Naive B cell (primary cell): ENCODE data around the gene GNA12. TPM values are rescaled to one million over a fixed set of nuclear protein-coding genes. Genes with fewer than 3 reads are reported as not detected.
"Not testable (repeated sequence)": the region's sequence is repeated elsewhere in the genome, so short reads cannot be mapped to it uniquely, and the experiment has no call there.

Source experiments
- ATAC-seq, 2 donors: fragments of 150-1000 bp; cut with Tn5 transposase; 2 replicates each; pipeline ENCODE4 v1.10.0; 2021; ENCODE audit warnings: low read depth in 2 of 2, mild to moderate bottlenecking in 2 of 2, moderate library complexity in 2 of 2
- DNase-seq: peaks from one replicate; pipeline ENCODE4 v3.0.0; 2022
- H3K27ac Mint-ChIP-seq, 6 donors: one replicate each; pipeline ENCODE4 v1.8.0; 2020 to 2022; ENCODE audit warnings: mild to moderate bottlenecking in 6 of 6, mixed read lengths in 6 of 6, moderate library complexity in 5 of 6, inconsistent platforms in 2 of 6
- H3K27me3 Mint-ChIP-seq, 3 donors: one replicate each; pipeline ENCODE4 v1.8.0; 2021 to 2022; ENCODE audit warnings: mixed read lengths in 3 of 3, mild to moderate bottlenecking in 1 of 3
- H3K36me3 Mint-ChIP-seq, 2 donors: one replicate each; pipeline ENCODE4 v1.8.0; 2020 to 2022; ENCODE audit warnings: mixed read lengths in 2 of 2, inconsistent platforms in 1 of 2, mild to moderate bottlenecking in 1 of 2
- H3K4me1 Mint-ChIP-seq, 3 donors: one replicate each; pipeline ENCODE4 v1.8.0; 2020 to 2022; ENCODE audit warnings: mixed read lengths in 3 of 3, inconsistent platforms in 1 of 3, mild to moderate bottlenecking in 1 of 3, moderate library complexity in 1 of 3
- H3K4me3 Mint-ChIP-seq, 8 donors: one replicate each; pipeline ENCODE4 v1.8.0; 2020 to 2022; ENCODE audit warnings: mild to moderate bottlenecking in 8 of 8, mixed read lengths in 8 of 8, moderate library complexity in 8 of 8, inconsistent platforms in 2 of 8
- H3K9me3 Mint-ChIP-seq, 7 donors: one replicate each; pipeline ENCODE4 v1.8.0; 2020 to 2022; ENCODE audit warnings: mixed read lengths in 7 of 7, mild to moderate bottlenecking in 5 of 7, inconsistent platforms in 2 of 7, moderate library complexity in 1 of 7
- polyA plus RNA-seq, 6 donors: library from polyadenylated mRNA; unstranded; fragments of 300-500 nt; fragmentation: Illumina TruSeq; gene quantifications; one replicate each; pipeline ENCODE4 v1.2.3, GENCODE V29; 2021; ENCODE audit warnings: low read depth in 6 of 6

The GNA12 gene
- polyA plus RNA-seq, 6 donors from 2014 or later = 26.6 to 43.8 (median 34.8) TPM

DNA sequence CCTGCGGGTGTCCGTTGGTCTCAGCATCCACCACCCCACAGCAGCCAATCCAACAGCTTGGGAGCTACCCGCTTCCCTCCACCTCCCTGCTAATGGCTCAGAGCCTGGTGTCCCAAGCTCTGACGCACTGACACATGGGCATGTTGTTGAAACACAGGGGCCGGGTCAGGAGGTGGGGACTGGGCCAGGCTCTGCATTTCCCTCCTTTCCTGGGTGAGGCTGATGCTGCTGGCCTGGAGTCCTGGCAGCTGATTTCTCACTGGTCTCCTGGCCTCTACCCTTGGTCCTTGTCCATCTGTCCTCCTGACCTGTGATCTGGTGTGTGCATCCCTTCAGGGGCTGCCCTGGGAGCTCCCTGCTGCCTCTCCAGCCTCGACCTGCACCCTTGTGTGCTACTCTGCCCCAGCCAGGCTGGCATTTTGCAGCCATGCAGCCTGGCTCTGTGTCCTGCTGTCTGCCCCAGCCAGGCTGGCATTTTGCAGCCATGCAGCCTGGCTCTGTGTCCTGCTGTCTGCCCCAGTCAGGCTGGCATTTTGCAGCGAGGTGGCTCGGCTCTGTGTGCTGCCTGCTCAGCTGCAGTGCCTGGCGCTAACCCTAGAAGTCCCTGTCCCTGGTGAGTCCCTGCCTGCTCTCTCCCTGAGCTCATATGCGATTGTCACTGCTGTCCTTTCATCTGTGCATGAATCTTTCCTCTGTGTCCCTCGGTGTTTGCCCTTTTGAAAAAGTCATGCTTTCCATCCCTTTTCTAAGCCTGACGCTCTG, 142.1 kb downstream of the GNA12 start:
- Mint-ChIP-seq H3K27me3 (peaks cover 4 to 33% (median 16%) of the 10 kb centered on the region in 3 donors), H3K27ac (no peak overlapping the region), H3K4me1 (peaks cover 15 to 18% (median 18%) of the 10 kb centered on the region in 3 donors), H3K36me3 (no peaks in the 10 kb centered on the region), H3K9me3 (no peaks in the 10 kb centered on the region), H3K4me3 (peak overlapping the region in 1 of 8 donors; percentile 72)
- ATAC-seq (no peak), DNase-seq (no peak)

DNA sequence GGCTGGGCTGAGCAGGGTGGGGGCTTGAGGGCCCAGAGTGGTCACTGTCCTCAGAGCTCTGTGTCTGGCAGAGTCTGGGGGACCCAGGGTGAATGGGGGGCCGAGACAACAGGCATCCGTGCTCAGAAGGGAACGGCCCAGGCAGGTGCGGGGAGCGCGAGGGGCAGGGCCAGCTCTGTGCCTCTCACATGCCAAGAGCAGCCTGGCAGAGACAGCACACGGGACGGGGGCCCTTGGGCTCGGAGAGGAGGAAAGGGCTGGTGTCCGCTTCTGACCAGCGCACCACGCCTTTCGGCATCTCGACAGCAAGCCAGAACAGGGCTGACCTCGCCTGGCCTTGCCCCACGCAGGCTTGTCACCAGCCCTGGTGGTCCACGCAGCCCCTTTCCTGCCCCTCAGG, 142.7 kb downstream of the GNA12 start:
- Mint-ChIP-seq H3K4me3 (peak overlapping the region in 1 of 8 donors; percentile 51), H3K4me1 (peaks cover 15 to 18% (median 18%) of the 10 kb centered on the region in 3 donors)

GRCh38 chr7:2700141-2700850, 143.8 kb downstream of the GNA12 start:
- peak overlapping the region in 3 of 6 donors; percentile 7 to 73 (median 53) for H3K27ac Mint-ChIP-seq
- peaks cover 4 to 33% (median 16%) of the 10 kb centered on the region in 3 donors for H3K27me3 Mint-ChIP-seq
- H3K4me3 Mint-ChIP-seq = no peak overlapping the region
- no peaks in the 10 kb centered on the region for H3K36me3 Mint-ChIP-seq
- no peaks in the 10 kb centered on the region for H3K9me3 Mint-ChIP-seq
- DNase-seq (no peak), ATAC-seq (no peak)
- peaks cover 15 to 18% (median 18%) of the 10 kb centered on the region in 3 donors for H3K4me1 Mint-ChIP-seq

More for the DNA sequence above, 142.7 kb downstream of the GNA12 start:
- ATAC-seq = no peak
- H3K9me3 Mint-ChIP-seq = no peaks in the 10 kb centered on the region
- peaks cover 4 to 33% (median 16%) of the 10 kb centered on the region in 3 donors for H3K27me3 Mint-ChIP-seq
- H3K27ac Mint-ChIP-seq = peak overlapping the region in 1 of 6 donors; percentile 52
- H3K36me3 Mint-ChIP-seq = no peaks in the 10 kb centered on the region
- no peak for DNase-seq

DNA sequence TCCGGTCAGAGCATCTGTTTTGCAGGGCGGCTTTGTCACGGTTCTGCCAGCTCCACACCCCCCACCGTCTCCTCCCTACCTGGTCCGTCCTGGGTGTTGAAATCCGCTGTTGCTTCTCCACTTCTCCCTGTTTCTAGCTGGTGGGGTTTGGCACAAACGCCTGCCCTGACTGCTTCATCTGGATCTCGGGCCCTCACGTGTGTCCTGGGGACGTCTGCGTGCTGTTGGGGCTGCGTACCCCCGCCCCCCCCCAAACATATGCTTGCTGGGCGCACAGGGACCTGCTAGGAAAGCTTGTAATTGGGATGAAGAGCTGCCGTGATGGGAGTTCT, 144.9 kb downstream of the GNA12 start:
- DNase-seq (no peak), ATAC-seq (no peak)
- Mint-ChIP-seq H3K36me3 (no peaks in the 10 kb centered on the region), H3K9me3 (no peaks in the 10 kb centered on the region), H3K27ac (peak overlapping the region in 5 of 6 donors; percentile 17 to 89 (median 84)), H3K4me3 (peak overlapping the region in 7 of 8 donors; percentile 10 to 91 (median 57)), H3K4me1 (peaks cover 15 to 18% (median 18%) of the 10 kb centered on the region in 3 donors), H3K27me3 (peaks cover 4 to 33% (median 16%) of the 10 kb centered on the region in 3 donors)

DNA sequence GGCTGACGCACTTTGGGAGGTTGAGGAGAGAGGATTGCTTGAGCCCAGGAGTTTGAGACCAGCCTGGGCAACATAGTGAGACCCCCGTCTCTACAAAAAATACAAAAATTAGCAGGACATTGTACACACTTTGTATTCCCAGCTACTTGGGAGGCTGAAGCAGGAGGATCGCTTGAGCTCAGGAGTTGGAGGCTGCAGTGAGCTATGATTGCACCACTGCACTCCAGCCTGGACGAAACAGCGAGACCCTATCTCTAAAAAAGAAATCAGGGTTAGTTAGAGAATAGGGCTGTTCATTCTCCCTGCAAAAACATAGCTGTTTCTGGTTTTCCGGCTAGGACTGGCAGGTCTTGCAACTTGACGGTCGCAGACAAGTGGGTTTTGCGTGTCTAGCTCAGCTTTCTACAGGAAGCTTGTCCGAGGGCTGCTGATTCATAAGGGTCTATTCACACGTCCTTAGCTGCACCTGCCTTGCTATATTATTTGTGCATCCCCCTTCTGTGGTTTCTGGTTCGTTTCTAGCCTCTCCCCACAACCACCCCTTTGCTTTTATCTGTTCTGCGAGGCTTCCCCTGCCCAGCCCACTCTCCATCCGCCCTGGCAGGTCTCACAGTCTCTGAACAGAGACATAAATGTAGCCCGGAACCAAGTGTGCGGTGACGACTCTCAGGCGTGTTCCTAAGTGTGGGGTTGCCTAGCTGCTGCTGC, 145.4 kb downstream of the GNA12 start:
- Mint-ChIP-seq H3K4me1 (peaks cover 15 to 18% (median 18%) of the 10 kb centered on the region in 3 donors), H3K9me3 (no peaks in the 10 kb centered on the region), H3K27ac (peak overlapping the region in 3 of 6 donors; percentile 17 to 88 (median 84)), H3K4me3 (peak overlapping the region in 7 of 8 donors; percentile 10 to 91 (median 57)), H3K27me3 (peaks cover 4 to 33% (median 16%) of the 10 kb centered on the region in 3 donors), H3K36me3 (no peaks in the 10 kb centered on the region)
- ATAC-seq (peak; percentile 85 to 86), DNase-seq (peak; percentile 57)

- not testable (repeated sequence) for H3K4me3 Mint-ChIP-seq, ATAC-seq, H3K36me3 Mint-ChIP-seq, H3K9me3 Mint-ChIP-seq, DNase-seq
- Mint-ChIP-seq H3K4me1 (peaks cover 9 to 13% (median 13%) of the 10 kb centered on the region in 3 donors), H3K27me3 (peaks cover 13 to 31% (median 23%) of the 10 kb centered on the region in 3 donors), H3K27ac (peak overlapping the region in 1 of 6 donors; percentile 41)
These were observed 150.0 kb downstream of the GNA12 start for GRCh38 chr7:2694122-2694436.

GRCh38 chr7:2693420-2694121, 150.5 kb downstream of the GNA12 start:
- H3K27ac Mint-ChIP-seq, H3K9me3 Mint-ChIP-seq, H3K36me3 Mint-ChIP-seq, H3K4me3 Mint-ChIP-seq, ATAC-seq, DNase-seq: not testable (repeated sequence)
- Mint-ChIP-seq H3K27me3 (peaks cover 19 to 36% (median 28%) of the 10 kb centered on the region in 3 donors), H3K4me1 (peaks cover 9 to 13% (median 13%) of the 10 kb centered on the region in 3 donors)

DNA sequence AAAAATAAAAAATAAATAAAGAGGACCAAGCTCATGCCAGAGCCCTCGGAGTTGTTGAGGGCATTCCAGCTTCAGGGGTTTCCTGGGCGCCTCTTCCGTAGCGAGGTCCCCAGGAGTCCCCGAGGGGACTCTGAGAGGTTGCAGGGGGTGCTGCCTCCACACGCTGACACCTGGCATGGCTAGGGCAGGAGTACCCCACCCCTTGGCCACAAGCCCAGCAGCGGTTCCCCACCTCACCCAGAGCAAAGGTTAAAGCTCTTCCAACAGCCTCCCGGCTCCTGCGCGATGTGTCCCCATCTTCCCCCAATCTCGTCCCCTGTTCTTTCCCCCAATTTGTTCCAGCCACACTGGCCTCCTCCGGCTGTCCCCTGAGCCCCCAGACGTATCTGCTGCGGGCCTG, 151.6 kb downstream of the GNA12 start:
- H3K27me3 Mint-ChIP-seq = peaks cover 20 to 37% (median 31%) of the 10 kb centered on the region in 3 donors

GRCh38 chr7:2691932-2692439, 152.1 kb downstream of the GNA12 start:
- Mint-ChIP-seq H3K4me1 (peaks cover 8 to 10% (median 8%) of the 10 kb centered on the region in 3 donors), H3K27me3 (peaks cover 20 to 42% (median 31%) of the 10 kb centered on the region in 3 donors)
- not testable (repeated sequence) for DNase-seq, ATAC-seq, H3K9me3 Mint-ChIP-seq, H3K36me3 Mint-ChIP-seq, H3K4me3 Mint-ChIP-seq, H3K27ac Mint-ChIP-seq

More for the DNA sequence above, 151.6 kb downstream of the GNA12 start:
- DNase-seq (no peak), ATAC-seq (no peak)
- H3K9me3 Mint-ChIP-seq = no peaks in the 10 kb centered on the region
- no peaks in the 10 kb centered on the region for H3K36me3 Mint-ChIP-seq
- H3K4me3 Mint-ChIP-seq = no peak overlapping the region
- H3K4me1 Mint-ChIP-seq = peaks cover 8 to 10% (median 8%) of the 10 kb centered on the region in 3 donors
- H3K27ac Mint-ChIP-seq = peak overlapping the region in 2 of 6 donors; percentile 37 to 64

- DNase-seq (no peak), ATAC-seq (no peak)
- peaks cover 8 to 10% (median 8%) of the 10 kb centered on the region in 3 donors for H3K4me1 Mint-ChIP-seq
- no peaks in the 10 kb centered on the region for H3K9me3 Mint-ChIP-seq
- H3K4me3 Mint-ChIP-seq = no peak overlapping the region
- H3K27ac Mint-ChIP-seq = no peak overlapping the region
- H3K27me3 Mint-ChIP-seq = peaks cover 22 to 47% (median 31%) of the 10 kb centered on the region in 3 donors
- no peaks in the 10 kb centered on the region for H3K36me3 Mint-ChIP-seq
These were observed 152.9 kb downstream of the GNA12 start for GRCh38 chr7:2691011-2691707.

DNA sequence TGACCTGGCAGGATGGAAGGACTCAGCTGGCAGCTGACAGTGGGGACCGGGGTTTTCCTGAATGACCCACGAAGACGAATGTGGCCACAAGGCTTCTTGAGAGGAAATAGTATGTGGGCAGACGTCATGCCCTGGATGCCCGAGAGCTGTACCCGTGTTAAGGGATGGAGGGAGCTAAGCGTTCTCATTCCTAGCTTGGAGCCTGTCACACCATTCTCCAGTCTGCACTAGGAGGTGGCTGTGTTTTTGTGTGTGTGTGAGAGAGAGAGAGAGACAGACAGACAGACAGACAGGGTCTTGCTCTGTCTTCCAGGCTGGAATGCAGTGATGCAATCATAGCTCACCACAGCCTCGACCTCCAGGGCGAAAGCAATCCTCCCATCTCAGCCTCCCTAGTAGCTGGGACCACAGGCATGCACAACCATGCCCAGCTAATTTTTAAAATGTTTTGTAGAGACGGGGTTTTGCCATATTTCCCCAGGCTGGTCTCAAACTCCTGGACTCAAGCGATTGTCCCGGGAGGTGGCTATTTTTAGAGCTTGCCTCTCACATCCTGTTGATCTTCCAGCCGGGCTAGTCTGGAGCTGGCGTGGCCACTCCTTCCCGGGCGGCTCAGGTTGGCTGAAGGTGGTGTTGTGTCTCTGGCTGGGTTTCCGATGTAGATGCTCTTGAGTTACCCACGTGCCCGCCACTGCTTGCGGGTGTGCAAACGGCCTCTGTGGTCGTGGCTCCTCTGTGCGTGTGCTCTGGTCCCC, 154.0 kb downstream of the GNA12 start:
- DNase-seq = no peak
- no peak for ATAC-seq
- Mint-ChIP-seq H3K27ac (peak overlapping the region in 1 of 6 donors; percentile 59), H3K27me3 (peaks cover 27 to 52% (median 31%) of the 10 kb centered on the region in 3 donors), H3K4me1 (peaks cover 8 to 10% (median 8%) of the 10 kb centered on the region in 3 donors), H3K9me3 (no peaks in the 10 kb centered on the region), H3K4me3 (peak overlapping the region in 2 of 8 donors; percentile 9 to 70), H3K36me3 (no peaks in the 10 kb centered on the region)
